HG02840 (cell line): ENCODE data around the gene STK10.
"Not testable (repeated sequence)": the region's sequence is repeated elsewhere in the genome, so short reads cannot be mapped to it uniquely, and the experiment has no call there.

Experiments used
- ATAC-seq: cut with Tn5 transposase; IDR thresholded peaks from one replicate; pipeline ENCODE4 v1.9.1; 2021; ENCODE audit warnings: mild to moderate bottlenecking, moderate library complexity, moderate number of reproducible peaks; ENCODE audit not compliant: unreplicated experiment, low FRiP score

STK10 gene

DNA sequence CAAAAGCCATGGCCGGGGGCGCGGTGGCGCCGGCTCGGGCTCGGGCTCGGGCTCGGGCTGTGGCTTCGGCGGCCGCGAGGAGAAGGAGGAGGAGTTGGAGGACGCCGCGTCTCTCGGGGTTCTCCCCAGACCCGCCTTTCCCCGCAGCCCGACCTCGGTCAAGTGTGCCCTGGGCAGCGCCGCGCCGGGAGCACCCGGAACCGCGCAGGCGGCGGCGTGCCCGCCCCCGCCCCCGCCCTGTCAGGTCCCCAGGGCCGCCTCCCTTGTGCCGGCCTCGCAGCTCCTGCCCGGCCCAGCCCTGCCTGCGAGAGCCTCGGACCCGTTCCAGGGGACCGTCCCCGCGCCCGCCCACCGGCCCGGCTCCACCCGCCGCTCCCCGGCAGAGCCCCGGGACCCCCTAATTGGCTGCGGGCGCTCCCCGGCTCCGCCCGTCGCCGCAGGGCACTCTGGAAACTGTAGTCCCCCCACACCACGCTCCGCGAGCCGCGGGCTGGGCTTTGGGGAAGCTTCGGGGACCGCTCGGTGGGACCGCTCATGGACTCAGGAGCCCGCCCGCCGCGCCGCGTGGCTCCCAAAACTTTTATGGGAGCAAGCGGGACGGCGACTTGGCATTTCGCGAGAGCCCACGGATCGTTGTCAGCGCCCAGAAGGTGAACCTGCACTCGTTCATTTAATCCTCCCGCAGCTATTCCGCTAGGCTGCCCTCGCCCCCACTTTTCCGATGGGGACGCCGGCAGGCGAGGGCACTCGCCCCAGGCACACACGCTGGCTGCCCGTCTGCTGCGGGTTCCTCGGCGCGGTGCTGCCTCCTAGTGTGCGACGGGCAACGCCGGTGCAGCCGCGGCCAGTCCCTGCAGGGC, at the start of gene STK10:
Gene STK10 (minus strand): TSS at position 192 of the 860 bp plus-strand sequence. CDS start 182 bp downstream, at position 10.
- ATAC-seq, result peak; percentile 71

DNA sequence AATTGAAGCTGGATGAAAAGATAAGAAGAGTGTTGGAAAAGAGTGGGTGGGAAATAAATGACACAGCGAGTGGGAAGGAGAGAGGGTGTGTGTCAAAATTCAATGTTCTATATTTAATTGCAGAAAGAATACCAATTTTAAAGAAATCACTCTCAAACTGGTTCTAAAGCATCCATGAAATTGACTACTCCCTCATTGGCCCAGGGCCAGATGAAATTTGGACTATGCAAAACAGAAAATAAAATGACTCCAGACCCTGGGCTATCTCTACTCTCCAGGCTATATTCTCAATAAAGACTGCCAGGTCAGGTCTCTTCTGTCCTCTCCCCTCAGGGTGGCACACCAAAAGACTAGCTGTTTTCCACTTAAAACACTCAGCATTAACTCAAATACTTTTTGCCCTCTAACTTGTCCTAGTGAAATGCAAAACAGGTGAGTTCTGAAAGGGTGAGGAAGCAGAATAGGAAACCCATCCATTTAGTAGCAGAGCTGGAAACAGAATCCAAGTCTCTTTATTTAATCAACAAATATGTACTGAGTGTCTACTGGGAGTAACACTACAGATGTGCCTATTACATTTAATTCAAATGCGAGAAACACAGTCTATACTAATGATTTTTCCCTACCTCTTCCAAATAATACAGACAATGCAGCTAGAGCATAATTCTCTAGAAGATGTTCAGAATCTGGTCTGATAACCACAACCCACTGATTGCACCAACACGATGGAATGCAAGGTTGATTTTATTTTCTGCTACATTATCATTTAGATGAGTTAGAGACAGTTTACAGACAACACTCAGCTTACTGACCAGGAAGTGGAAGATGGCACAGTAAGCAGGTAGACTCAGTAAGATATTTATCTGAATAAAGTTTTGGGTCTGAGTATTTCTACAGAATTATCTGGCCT, 48.1 kb upstream of the STK10 start:
- ATAC-seq, result no peak

DNA sequence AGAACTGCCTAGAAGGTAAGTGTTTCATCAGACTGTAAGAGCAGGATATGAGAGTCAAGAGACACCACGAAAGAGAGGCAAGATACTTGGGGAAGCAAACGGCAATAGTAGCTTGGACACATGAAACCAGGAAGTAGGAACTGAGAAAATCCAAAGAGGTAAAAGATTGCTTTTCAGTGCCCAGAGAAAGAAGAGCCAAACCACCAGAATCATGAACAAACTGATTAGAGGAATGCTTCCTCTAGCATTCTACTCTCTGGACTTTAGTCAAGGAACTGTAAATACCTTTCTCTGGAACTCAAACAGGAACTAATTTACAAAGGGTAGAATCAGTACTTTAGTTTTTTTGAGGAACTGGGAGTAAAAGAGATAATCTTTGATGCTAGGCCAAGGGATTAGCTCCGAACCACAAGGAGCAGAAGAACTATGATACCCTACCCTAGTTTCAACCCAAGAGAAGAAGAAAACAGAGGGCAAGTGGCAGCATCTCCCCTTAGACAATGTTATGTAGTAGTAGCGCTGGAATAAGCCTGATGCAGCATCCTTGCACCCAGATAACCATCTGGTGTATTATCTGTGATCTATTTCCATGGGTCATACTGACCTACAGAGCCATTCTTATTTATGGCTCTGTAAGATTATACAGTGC, 47.2 kb upstream of the STK10 start:
- no peak for ATAC-seq

DNA sequence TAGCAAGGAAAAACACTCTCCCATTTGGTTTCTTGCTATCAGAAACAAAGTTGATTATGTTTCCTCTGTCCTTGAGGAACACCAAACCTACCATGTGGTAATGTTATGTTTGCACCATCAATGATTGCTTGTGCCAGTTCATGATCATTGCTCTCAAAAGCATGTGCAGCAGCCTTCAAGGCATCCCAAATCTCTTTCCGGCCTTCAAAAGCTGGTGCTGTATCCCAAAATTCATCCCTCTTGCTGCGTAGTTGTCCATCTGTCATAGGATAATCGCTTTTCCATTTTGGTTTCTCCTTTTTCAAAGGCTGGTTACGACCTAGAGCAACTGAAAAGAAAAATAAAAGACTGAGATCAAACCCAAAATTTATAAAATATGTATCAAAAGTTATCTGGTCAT, 46.0 kb upstream of the STK10 start:
- ATAC-seq, result no peak

DNA sequence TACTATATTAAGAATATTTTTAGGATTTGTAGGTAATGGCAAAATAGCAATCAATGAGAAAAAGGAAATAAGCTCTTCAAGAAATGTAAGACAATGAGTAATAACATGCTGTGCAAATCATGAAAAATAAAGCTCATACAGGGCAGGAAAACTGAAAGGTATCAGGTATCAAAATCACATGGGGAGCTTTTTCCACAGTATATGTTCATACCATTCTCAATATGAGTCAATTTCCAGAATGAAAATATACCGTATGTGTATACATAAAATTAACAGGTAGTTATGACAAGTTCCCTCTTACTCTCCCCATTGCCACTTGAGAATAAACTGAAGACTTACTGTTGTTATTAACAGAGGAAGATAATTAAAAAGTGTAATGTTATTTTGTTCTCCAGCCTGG, 41.9 kb upstream of the STK10 start:
- no peak for ATAC-seq

DNA sequence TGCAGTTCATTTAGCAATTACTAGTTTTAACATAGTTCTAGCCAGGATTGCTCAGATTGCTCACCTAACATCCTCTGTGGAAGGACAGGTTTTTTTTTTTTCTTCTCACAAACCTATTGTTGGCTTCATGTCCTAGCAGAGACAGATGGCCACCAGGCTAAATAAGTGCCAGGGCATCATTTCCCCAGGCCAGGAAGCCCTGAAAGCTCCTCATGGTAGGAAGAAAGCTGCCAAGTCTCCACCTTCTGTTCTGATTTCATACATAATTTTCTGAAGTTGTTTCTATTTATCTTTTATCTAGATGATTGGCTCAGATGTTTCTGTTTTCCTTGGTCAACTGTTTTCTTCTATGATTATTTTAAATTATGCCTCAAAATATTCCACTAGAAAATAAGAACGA, 37.0 kb upstream of the STK10 start:
- no peak for ATAC-seq

DNA sequence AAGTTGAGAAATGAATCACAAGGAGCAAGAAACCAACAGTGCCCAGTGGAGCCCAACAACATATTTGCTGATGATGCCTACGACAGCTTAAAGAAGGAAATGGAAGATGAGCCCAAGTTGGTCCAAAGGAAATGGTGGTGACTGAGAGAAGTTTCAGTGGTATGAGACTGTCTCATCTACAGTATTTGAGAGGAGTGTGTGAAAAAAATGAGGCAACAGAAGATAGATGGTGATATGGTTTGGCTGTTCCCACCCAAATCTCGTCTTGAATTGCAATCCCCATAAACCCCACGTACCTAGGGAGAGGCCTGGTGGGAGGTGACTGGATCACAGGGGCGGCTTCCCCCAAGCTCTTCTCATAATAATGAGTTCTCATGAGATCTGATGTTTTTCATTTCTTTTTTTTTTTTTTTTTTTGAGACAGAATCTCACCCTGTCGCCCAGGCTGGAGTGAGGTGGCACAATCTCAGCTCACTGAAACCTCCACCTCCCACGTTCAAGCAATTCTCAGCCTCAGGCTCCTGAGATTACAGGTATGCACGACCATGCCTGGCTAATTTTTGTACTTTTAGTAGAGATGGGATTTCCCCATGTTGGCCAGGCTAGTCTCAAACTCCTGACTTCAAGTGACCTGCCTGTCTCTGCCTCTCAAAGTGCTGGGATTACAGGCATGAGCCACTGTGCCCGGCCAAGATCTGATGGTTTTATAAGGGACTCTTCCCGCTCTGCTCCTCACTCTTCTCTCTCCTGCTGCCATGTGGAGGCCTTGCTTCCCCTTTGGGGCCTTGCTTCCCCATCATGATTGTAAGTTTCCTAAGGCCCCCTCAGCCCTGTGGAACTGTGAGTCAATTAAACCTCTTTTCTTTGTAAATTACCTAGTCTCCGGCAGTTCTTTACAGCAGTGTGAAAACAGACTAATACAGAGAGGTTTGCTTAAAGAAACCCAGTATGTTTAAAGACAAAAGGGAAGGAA, 36.2 kb upstream of the STK10 start:
- ATAC-seq, result no peak

DNA sequence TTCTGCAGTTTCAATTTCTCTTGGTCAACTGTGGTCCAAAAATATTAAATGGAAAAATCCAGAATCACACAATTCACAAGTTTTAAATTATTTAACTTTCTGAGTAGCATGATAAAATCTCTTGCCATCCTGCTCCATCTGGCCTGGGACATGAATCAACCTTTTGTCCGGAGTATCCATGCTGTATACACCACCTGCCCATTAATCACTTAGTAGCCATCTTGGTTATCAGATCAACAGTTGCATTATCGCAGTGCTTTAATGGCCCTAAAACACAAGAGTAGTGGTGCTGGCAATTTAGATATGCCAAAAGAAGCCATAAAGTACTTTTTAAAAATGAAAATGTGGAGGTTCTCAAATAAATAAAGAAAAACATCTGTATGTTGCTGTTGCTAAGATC, 31.3 kb upstream of the STK10 start:
- ATAC-seq, result no peak

DNA sequence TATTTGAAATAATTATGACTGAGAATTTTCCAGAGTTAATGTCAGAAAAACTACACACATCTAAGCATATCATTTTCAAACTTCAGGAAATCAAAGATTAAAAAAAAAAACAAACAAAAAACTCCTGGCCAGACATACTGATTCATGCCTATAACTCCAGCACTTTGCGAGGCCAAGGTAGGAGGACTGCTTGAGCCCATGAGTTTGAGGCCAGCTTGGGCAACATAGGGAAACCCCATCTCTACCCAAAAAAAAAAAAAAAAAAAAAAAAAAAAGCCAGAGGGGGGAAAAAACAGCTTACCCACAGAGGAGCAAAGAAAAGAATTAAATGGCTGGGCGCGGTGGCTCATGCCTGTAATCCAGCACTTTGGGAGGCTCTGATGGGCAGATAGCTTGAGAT, 28.3 kb upstream of the STK10 start:
- ATAC-seq, result no peak

DNA sequence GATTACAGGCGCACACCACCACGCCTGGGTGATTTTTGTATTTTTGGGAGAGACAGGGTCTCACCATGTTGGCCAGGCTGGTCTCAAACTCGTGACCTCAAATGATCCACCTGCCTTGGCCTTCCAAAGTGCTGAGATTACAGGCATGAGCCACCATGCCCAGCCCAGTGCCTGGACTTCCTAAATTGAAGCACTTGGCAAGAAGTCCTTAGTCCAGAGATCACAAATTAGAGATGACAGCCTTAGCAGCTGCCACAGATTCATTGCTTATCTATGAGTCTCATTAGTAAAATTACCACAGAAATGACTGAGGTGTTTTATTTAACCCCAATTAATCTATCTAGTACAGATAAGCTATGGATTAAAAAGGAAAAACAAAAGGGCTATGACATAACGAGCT, 25.1 kb upstream of the STK10 start:
- no peak for ATAC-seq

DNA sequence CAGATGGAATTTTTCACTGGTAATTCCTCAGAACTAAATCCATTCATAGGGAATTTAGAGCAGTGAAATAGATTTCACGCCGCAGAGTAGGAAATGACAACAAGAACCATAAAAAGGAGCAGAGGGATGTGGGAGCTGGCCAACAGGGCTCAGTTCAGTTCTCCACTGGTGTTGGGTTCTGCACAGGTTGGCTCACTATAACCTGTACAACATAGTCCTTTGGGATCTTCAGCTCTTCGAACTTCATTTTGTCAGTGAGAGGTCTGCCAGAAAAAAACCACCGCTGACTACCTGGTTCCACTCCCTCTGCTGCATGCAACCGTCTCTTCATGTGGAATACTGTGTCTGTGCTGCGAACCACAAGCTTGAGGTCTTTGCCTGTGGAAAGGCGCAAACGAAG, 23.7 kb upstream of the STK10 start:
- no peak for ATAC-seq

DNA sequence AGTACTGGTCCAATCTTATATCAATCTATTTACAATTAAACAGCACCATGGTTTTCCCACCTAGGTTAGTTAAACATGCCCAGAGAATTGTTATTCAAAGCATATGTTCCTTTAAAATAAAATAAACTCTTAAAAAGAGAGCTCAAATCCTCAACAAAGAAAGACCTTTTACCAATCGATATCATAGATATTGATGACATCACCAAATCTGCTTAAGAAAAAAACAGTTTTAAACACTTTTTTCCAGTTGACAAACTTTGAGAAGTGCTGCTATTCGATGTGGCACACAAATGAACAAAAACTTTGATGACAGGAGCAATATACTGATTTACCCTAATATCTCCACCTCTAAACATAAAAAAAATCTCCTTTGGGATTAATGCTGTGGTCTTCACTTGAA, 21.7 kb upstream of the STK10 start:
- no peak for ATAC-seq

DNA sequence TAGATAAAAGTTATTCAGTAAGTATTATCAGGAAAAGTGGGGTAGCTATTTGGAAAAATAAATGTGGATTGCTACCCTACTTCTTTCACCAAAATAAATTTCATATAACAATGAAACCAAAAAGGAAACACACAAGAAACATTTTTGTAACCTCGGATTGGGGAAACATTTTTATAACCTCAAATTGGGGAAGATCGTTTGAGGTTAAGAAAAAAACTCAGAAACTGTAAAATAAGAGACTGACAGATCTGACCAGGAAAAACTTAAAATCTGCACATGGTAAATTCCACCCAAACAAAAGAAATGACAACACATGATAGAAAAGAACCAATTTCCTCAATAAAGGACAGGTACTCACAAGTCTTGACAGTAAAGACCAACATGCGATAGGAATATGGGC, 19.5 kb upstream of the STK10 start:
- ATAC-seq, result no peak

DNA sequence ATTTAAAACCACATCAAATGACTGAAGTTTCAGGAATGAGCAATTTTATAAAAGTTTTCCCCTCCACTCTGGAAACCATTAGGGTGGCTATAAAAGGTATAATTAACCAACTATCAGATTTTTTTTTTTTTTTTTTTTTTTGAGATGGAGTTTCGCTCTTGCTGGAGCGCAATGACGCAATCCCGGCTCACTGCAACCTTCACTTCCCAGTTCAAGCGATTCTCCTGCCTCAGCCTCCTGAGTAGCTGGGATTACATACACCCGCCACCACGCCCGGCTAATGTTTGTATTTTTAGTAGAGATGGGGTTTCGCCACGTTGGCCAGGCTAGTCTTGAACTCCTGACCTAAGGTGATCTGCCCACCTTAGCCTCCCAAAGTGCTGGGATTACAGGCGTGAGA, 18.0 kb upstream of the STK10 start:
- not testable (repeated sequence) for ATAC-seq

DNA sequence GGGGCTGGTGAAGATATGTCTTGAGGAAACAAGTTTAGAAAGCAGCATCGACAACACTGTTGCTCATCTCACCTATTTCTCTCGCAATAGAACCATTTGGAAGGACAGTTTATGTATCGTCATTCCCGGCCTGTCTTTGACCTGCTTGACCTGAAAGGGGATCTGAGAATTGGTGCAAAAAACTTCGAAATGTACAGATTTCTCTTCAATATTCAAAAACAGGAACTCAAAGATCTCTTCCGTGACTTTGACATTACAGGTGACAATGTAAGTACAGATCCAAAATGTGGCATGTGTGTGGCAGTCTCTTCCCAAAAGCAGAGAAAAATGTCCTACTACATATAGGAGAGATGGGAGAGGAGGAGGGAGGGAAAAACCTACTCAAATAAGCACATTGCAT, 12.5 kb upstream of the STK10 start:
- no peak for ATAC-seq

DNA sequence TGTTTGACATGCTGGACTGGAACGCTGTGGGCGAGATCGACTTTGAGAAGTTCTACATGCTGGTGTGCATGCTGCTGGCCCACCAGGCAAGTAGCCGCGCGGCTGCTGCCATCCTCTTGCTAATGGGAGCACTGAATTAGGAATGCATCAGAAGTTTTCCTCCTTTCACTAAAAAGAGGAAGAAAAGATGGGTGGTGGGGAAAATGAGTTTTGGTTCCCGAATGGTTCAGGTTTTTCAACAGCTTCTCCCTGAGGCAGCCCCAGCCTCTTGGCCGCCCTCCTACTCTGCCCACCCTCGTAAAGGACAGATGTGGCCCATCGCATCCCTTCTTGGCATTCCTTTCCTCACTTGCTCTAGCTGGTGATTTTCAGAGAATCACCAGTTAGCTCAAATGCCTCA, 11.4 kb upstream of the STK10 start:
- ATAC-seq, result no peak

DNA sequence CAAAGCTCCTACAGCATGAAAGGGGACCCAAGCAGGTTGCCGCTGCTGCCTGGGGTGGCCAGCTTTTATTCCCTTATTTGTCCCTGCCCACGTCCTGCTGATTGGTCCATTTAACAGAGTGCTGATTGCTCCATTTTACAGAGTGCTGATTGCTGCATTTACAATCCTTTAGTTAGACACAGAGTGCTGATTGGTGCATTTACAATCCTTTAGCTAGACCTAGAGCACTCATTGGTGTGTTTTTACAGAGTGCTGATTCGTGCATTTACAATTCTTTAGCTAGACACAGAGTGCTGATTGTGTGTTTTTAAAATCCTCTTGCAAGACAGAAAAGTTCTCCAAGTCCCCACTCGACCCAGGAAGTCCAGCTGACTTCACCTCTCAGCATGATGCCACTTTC, 9.8 kb upstream of the STK10 start:
- ATAC-seq, result not testable (repeated sequence)

DNA sequence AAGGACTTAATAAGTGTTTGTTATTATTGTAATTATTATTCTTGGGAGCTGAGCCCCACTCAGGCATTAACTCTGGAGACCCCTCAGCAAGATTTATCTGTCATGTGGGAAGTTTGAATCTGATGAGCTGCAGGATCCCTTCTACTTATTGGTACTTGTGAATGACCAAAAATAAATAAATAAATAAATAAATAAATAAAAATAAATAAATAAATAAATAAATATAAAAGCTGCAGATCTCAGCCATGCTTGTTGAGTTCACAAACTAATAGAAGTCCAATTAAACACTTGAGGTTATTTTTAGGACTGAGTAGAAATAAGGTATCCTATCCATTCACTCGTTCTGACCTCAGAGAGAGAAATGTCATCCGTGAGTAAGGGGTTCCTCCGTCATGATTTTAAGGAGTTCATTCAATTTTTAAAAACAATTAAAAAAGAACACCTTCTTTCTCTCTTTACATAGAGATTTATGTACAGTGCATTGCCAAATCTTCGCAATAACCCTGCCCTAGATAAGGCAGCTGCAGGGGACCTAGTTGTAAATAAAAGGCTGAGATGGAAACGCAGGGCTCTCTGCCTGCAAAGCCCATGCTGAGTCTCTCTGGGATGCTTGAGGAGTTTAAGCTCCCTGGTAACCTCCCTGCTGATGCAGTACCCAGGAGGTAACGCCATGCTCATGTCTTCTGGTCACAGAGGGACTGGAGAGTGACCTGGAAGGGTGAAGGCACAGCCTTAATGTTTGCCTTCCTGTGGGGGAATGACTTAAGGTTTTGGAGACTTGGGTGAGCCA, 7.2 kb upstream of the STK10 start:
- no peak for ATAC-seq

DNA sequence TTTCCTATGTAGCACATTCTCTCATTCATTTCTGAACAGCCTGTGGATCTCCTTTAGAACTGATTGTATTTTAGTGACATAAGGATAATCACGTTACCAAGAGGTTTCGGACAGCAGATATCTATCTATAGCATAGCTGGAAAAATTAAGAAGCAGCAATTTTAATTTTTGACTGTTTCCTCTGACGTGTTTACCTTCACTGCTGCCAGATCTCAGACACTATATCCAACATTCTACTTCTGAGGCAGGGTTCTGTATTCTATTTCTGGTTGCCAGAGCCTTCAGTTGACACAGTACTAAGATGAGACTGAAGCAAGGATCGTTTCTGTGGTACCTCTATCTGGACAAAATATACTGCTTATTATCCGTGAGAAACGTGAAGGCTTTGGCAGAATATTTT, 5.8 kb upstream of the STK10 start, which contains the start of gene EFCAB9:
Gene EFCAB9 (plus strand): TSS at position 301 of the 400 bp plus-strand sequence. CDS start 1 bp downstream, at position 302.
- ATAC-seq, result no peak
